ENCODE results near the gene DYNAP. TPM values are rescaled to one million over a fixed set of nuclear protein-coding genes. Genes with fewer than 3 reads are reported as not detected.

DYNAP gene
- total RNA-seq, 4 donors from 2014 or later = not detected

DNA sequence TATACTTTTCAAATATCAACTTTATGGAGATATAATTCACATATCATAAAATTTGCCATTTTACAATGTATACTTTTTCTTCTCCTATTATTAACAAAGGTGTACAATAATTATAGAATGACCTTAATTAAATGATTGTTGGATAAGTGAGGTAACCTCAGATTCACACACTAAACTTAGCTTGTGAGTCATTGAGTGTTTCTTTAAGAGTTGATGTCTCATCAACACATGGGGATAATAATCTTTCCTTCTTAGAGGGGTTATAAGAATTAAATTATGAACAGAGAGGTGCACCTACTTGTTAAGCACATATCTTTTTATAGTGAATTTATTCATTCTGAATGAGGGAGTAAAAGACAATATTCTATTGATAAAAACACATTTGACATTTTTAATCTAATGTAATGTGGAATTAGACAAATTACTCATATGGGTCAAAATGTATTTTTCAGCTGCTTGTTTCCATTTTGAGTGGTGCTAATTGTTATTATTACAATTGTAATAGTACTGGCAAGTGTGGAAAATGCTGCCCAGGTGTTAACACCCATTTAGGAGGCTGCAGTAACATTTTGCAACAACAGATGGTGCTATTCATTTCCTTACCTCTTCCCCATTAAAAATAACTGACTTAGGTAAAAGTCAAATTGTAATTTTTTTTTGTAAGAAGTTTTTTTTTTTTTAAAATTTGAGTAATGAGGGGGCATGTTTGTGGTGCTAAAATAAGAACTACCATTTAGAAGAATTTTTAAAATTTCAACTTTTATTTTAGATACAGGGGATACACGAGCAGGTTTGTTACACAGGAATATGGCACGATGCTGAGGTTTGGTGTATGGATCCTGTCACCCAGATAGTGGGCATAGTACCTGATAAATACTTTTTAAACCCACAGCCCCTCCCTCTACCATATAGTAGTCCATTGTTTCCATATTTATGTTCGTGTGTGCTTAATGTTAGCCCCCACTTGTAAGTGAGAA, 32.1 kb upstream of the DYNAP start:
- Histone ChIP-seq H3K9me3 (no peaks in the 10 kb centered on the region), H3K27me3 (no peaks in the 10 kb centered on the region), H3K27ac (no peak overlapping the region), H3K36me3 (no peaks in the 10 kb centered on the region), H3K4me3 (no peak overlapping the region), H3K4me1 (no peaks in the 10 kb centered on the region)
- DNase-seq = no peak
- TF ChIP-seq POLR2A (IDR thresholded peaks at IDR 0.05) = no peak
- TF ChIP-seq, protein P1, sequence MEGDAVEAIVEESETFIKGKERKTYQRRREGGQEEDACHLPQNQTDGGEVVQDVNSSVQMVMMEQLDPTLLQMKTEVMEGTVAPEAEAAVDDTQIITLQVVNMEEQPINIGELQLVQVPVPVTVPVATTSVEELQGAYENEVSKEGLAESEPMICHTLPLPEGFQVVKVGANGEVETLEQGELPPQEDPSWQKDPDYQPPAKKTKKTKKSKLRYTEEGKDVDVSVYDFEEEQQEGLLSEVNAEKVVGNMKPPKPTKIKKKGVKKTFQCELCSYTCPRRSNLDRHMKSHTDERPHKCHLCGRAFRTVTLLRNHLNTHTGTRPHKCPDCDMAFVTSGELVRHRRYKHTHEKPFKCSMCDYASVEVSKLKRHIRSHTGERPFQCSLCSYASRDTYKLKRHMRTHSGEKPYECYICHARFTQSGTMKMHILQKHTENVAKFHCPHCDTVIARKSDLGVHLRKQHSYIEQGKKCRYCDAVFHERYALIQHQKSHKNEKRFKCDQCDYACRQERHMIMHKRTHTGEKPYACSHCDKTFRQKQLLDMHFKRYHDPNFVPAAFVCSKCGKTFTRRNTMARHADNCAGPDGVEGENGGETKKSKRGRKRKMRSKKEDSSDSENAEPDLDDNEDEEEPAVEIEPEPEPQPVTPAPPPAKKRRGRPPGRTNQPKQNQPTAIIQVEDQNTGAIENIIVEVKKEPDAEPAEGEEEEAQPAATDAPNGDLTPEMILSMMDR (IDR thresholded peaks at IDR 0.05) = peak in 5 of 6 experiments; percentile 42 to 82 (median 72)

DNA sequence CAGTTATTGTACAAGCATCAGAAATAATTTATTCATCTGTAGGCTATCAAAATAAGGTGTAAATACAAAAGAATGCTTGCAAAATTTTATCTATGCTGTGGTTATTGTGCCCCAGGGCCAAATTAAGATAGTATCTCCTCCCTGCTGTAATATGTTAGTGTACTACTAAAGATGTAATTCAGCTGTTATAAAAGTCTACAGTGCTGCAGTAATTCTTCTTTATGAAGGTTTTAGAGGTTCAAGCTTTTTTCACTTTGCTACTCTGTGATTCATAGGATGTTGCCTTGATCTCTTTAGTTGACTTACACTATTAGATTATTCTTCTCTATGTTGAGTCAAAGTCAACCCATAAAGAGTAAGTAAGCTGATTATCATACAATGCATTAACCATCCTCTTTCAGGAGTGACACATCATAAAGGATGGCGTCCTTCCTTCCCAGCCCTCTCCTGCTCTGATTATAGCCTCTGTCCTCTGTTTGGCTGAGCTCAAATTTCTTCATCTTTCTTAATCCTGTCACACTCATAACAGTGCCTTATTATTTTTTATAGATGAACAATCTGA, 29.3 kb upstream of the DYNAP start:
- DNase-seq = no peak
- TF ChIP-seq, protein P1 (IDR thresholded peaks at IDR 0.05) = no peak
- TF ChIP-seq POLR2A (IDR thresholded peaks at IDR 0.05) = no peak
- no peaks in the 10 kb centered on the region for H3K27me3 ChIP-seq
- no peaks in the 10 kb centered on the region for H3K9me3 ChIP-seq
- no peaks in the 10 kb centered on the region for H3K4me1 ChIP-seq
- H3K27ac ChIP-seq = no peak overlapping the region
- H3K36me3 ChIP-seq = no peaks in the 10 kb centered on the region
- H3K4me3 ChIP-seq = no peak overlapping the region

DNA sequence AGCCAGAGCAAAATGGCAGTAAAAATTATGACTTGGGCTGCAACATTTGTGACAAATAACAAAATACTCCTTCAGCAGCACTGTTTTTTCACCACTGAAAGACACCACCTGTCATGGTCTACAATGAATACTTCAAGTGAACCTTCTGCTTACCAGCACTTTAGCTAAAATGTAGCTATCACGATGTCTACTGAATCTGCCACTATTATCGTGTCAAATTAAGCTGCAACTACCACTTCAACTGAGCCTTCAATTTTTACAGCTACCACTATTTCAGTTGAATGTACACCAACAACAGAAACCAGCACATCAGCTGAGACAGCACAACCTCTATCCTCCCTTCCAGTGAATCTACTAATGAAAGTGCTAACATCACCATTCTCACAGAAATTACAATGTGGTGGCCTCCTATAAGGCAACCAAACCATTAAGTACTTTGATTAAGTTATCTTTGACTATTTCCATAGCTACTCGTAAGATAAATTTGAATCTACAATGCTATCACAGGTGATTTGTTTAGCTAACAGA, 10.8 kb upstream of the DYNAP start:
- Histone ChIP-seq H3K4me3 (no peak overlapping the region), H3K4me1 (no peaks in the 10 kb centered on the region), H3K9me3 (no peaks in the 10 kb centered on the region), H3K27ac (no peak overlapping the region), H3K27me3 (no peaks in the 10 kb centered on the region), H3K36me3 (no peaks in the 10 kb centered on the region)
- DNase-seq = no peak
- TF ChIP-seq, protein P1 (IDR thresholded peaks at IDR 0.05) = no peak
- no peak for TF ChIP-seq POLR2A (IDR thresholded peaks at IDR 0.05)

- no peak overlapping the region for H3K4me3 ChIP-seq
- DNase-seq = no peak
- H3K27ac ChIP-seq = no peak overlapping the region
- TF ChIP-seq, protein P1 (IDR thresholded peaks at IDR 0.05) = no peak
- no peak for TF ChIP-seq POLR2A (IDR thresholded peaks at IDR 0.05)
- no peaks in the 10 kb centered on the region for H3K27me3 ChIP-seq
- no peaks in the 10 kb centered on the region for H3K9me3 ChIP-seq
- H3K4me1 ChIP-seq = no peaks in the 10 kb centered on the region
- H3K36me3 ChIP-seq = no peaks in the 10 kb centered on the region
Observed at GRCh38 chr18:54584065-54584464, 7.0 kb upstream of the DYNAP start.

DNA sequence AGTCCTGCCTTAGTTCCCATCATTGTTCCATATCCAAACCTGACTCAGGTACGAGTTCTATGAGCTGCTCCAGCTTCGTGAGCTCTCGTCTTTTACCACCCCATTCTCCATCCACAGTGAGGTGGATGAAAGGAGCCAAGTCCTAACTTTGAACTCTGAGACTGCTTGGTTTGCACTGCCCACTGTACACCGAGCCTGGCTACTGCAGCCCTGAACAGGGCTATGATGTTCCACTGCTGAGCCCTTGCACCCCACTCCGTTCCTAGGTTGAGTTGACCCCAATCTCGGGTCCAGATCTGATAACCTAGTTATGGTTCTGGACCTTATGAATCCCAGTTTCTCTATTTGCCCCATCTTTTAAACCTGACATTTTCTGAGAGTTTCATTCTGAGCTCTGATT, 5.3 kb upstream of the DYNAP start:
- H3K4me1 ChIP-seq = no peaks in the 10 kb centered on the region
- H3K27ac ChIP-seq = no peak overlapping the region
- DNase-seq = no peak
- no peaks in the 10 kb centered on the region for H3K9me3 ChIP-seq
- TF ChIP-seq POLR2A (IDR thresholded peaks at IDR 0.05) = no peak
- TF ChIP-seq, protein P1 (IDR thresholded peaks at IDR 0.05) = no peak
- no peaks in the 10 kb centered on the region for H3K36me3 ChIP-seq
- no peak overlapping the region for H3K4me3 ChIP-seq
- no peaks in the 10 kb centered on the region for H3K27me3 ChIP-seq

All from Peyer's patch (tissue), 4 donors.